ENCODE data around the gene CD44.

CD44 gene

GRCh38 chr11:35131094-35131493, 7.9 kb upstream of the CD44 start:
- no peak overlapping the region for H3K4me3 ChIP-seq (ENCODE audit: low read length)
- TF ChIP-seq CTCF (conservative IDR thresholded peaks at IDR 0.05; ENCODE audit: low read length) = no peak
- no peak for DNase-seq (ENCODE audit: low read depth)

- H3K4me3 ChIP-seq (ENCODE audit: low read length) = no peak overlapping the region
- no peak for DNase-seq (ENCODE audit: low read depth)
- TF ChIP-seq CTCF (conservative IDR thresholded peaks at IDR 0.05; ENCODE audit: low read length) = no peak
Measured at GRCh38 chr11:35131886-35132285, 7.1 kb upstream of the CD44 start.

- H3K4me3 ChIP-seq (ENCODE audit: low read length) = no peak overlapping the region
- no peak for TF ChIP-seq CTCF (conservative IDR thresholded peaks at IDR 0.05; ENCODE audit: low read length)
- DNase-seq (ENCODE audit: low read depth) = no peak
Measured at GRCh38 chr11:35133656-35134055, 5.3 kb upstream of the CD44 start.

GRCh38 chr11:35134403-35135148, 4.4 kb upstream of the CD44 start:
- TF ChIP-seq CTCF (conservative IDR thresholded peaks at IDR 0.05; ENCODE audit: low read length) = no peak
- no peak overlapping the region for H3K4me3 ChIP-seq (ENCODE audit: low read length)
- peak; percentile 73 for DNase-seq (ENCODE audit: low read depth)

- no peak overlapping the region for H3K4me3 ChIP-seq (ENCODE audit: low read length)
- DNase-seq (ENCODE audit: low read depth) = peak; percentile 31
- no peak for TF ChIP-seq CTCF (conservative IDR thresholded peaks at IDR 0.05; ENCODE audit: low read length)
Measured at GRCh38 chr11:35135222-35135621, 3.7 kb upstream of the CD44 start.

- TF ChIP-seq CTCF (conservative IDR thresholded peaks at IDR 0.05; ENCODE audit: low read length) = no peak
- no peak overlapping the region for H3K4me3 ChIP-seq (ENCODE audit: low read length)
- no peak for DNase-seq (ENCODE audit: low read depth)
Measured at GRCh38 chr11:35136311-35136710, 2.7 kb upstream of the CD44 start.

GRCh38 chr11:35138058-35138457, 913 bp upstream of the CD44 start:
- no peak for TF ChIP-seq CTCF (conservative IDR thresholded peaks at IDR 0.05; ENCODE audit: low read length)
- H3K4me3 ChIP-seq (ENCODE audit: low read length) = peak overlapping the region; percentile 100
- DNase-seq (ENCODE audit: low read depth) = no peak
